Neural progenitor cell (in vitro differentiated cells): Measurements from ENCODE around the gene RACGAP1. TPM values are rescaled to one million over a fixed set of nuclear protein-coding genes. Genes with fewer than 3 reads are reported as not detected.

Source experiments
- DNase-seq: peaks from one replicate; pipeline ENCODE4 v3.0.0-alpha.2; 2016; ENCODE audit warnings: low spot score
- H2AFZ ChIP-seq: fragments of 200-600 bp; sonication (generic); replicated peaks from 2 replicates; pipeline ENCODE4 v1.6.1; 2016; ENCODE audit warnings: antibody characterized with exemption
- H3F3A ChIP-seq: fragments of 200-600 bp; sonication (generic); 2 replicates; pipeline ENCODE4 v1.6.1; 2016; ENCODE audit warnings: antibody characterized with exemption, low read depth
- H3K27ac ChIP-seq: fragments of 200-600 bp; sonication (generic); 2 replicates; pipeline ENCODE4 v1.5.1; 2016; ENCODE audit warnings: mild to moderate bottlenecking
- H3K27me3 ChIP-seq: fragments of 200-600 bp; sonication (generic); 2 replicates; pipeline ENCODE4 v1.6.1; 2016; ENCODE audit warnings: mild to moderate bottlenecking, moderate library complexity
- H3K36me3 ChIP-seq: fragments of 200-600 bp; sonication (generic); 2 replicates; pipeline ENCODE4 v1.5.1; 2016
- H3K4me1 ChIP-seq: fragments of 200-600 bp; sonication (generic); 2 replicates; pipeline ENCODE4 v1.6.1; 2016; ENCODE audit warnings: mixed run types
- H3K4me2 ChIP-seq: fragments of 200-600 bp; sonication (generic); 2 replicates; pipeline ENCODE4 v1.6.1; 2016
- H3K4me3 ChIP-seq: fragments of 200-600 bp; sonication (generic); 2 replicates; pipeline ENCODE4 v1.5.1; 2016
- H3K79me2 ChIP-seq: fragments of 200-600 bp; sonication (generic); 2 replicates; pipeline ENCODE4 v1.6.1; 2016; ENCODE audit warnings: low read depth
- H3K9ac ChIP-seq: fragments of 200-600 bp; sonication (generic); 2 replicates; pipeline ENCODE4 v1.6.1; 2016
- H3K9me3 ChIP-seq: fragments of 200-600 bp; sonication (generic); 2 replicates; pipeline ENCODE4 v1.5.1; 2016; ENCODE audit warnings: low read depth
- H4K20me1 ChIP-seq: fragments of 200-600 bp; sonication (generic); 2 replicates; pipeline ENCODE4 v1.6.1; 2016; ENCODE audit warnings: low read depth
- H3K27ac Mint-ChIP-seq: 3 replicates; pipeline ENCODE4 v1.8.0; 2021; ENCODE audit warnings: mixed read lengths
- H3K27me3 Mint-ChIP-seq: 2 replicates; pipeline ENCODE4 v1.8.0; 2022; ENCODE audit warnings: low read depth, mild to moderate bottlenecking, inconsistent platforms, moderate library complexity, mixed read lengths; ENCODE audit not compliant: insufficient read depth
- H3K36me3 Mint-ChIP-seq: 3 replicates; pipeline ENCODE4 v1.8.0; 2021; ENCODE audit warnings: mixed read lengths
- H3K4me1 Mint-ChIP-seq: 3 replicates; pipeline ENCODE4 v1.8.0; 2021; ENCODE audit warnings: mixed read lengths
- H3K4me3 Mint-ChIP-seq: 3 replicates; pipeline ENCODE4 v1.8.0; 2021; ENCODE audit warnings: mild to moderate bottlenecking, moderate library complexity, mixed read lengths
- H3K9me3 Mint-ChIP-seq: 3 replicates; pipeline ENCODE4 v1.8.0; 2020; ENCODE audit warnings: mixed read lengths
- EZH2 ChIP-seq: fragments of 200-600 bp; sonication (generic); IDR thresholded peaks from 2 replicates; pipeline ENCODE4 v1.6.1; 2017; ENCODE audit warnings: antibody characterized with exemption, mild to moderate bottlenecking, moderate library complexity
- EZH2phosphoT487 ChIP-seq: fragments of 200-600 bp; sonication (generic); IDR thresholded peaks from 2 replicates; pipeline ENCODE4 v1.6.1; 2017; ENCODE audit warnings: antibody characterized with exemption
- total RNA-seq: library from RNA; depleted of rRNA; stranded (reverse); fragments of >200 nt; gene quantifications from 2 replicates; pipeline ENCODE4 v1.2.3, GENCODE V29; 2015; ENCODE audit warnings: low replicate concordance
- TF ChIP-seq, protein P1 (sequence below): fragments of 200-600 bp; sonication (generic); IDR thresholded peaks from 2 replicates; pipeline ENCODE4 v1.5.1; 2017; ENCODE audit warnings: antibody characterized with exemption, mild to moderate bottlenecking

The RACGAP1 gene
- total RNA-seq, 1 donor from 2014 or later: 149 TPM

DNA sequence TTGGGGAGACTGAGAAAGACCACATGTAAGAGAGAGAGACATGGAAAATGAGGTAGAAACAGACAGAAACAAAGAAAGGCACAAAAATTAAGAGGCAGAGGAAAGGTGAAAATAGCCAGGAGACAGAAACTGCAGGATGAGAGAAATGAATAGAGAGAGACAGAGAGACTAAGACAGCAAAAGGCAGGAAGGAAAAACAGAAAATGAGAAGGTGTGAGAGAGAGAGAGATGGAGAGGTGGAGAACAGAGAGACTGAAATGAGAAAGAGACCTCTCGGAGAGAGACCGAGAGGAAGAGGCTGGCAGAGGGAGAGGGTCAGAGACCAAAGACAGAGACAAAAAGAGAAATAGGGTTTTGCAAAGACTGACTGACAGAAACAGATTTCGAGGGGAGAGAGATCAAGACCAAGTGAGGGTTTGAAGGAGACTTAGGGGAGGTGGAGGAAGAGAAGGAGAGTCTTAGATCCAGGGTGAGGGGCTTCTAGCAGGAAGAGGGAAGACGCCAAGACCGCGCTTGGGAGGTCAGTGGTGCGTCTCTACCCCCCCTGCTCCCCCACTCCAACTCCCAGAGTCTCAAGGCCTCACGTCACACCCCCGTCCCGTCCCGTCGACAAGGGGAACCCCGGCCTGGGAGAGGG lies 64.7 kb downstream of the RACGAP1 start:
- H3K27me3 Mint-ChIP-seq: peaks cover 30% of the 10 kb centered on the region
- Histone ChIP-seq H3K4me2 (peak overlapping the region; percentile 77), H3K4me1 (peaks cover 37% of the 10 kb centered on the region), H3K9ac (no peak overlapping the region), H3K27me3 (peaks cover 92% of the 10 kb centered on the region), H2AFZ (peak overlapping the region; percentile 78), H3K27ac (no peak overlapping the region), H3F3A (peaks cover 19% of the 10 kb centered on the region), H3K4me3 (peak overlapping the region; percentile 41), H3K9me3 (no peaks in the 10 kb centered on the region), H3K36me3 (no peaks in the 10 kb centered on the region), H3K79me2 (no peaks in the 10 kb centered on the region), H4K20me1 (peaks cover 23% of the 10 kb centered on the region)
- H3K4me3 Mint-ChIP-seq: peak overlapping the region; percentile 44
- H3K36me3 Mint-ChIP-seq: no peaks in the 10 kb centered on the region
- no peak overlapping the region for H3K27ac Mint-ChIP-seq
- no peaks in the 10 kb centered on the region for H3K9me3 Mint-ChIP-seq
- H3K4me1 Mint-ChIP-seq: peaks cover 39% of the 10 kb centered on the region
- DNase-seq: no peak
- TF ChIP-seq, protein P1, sequence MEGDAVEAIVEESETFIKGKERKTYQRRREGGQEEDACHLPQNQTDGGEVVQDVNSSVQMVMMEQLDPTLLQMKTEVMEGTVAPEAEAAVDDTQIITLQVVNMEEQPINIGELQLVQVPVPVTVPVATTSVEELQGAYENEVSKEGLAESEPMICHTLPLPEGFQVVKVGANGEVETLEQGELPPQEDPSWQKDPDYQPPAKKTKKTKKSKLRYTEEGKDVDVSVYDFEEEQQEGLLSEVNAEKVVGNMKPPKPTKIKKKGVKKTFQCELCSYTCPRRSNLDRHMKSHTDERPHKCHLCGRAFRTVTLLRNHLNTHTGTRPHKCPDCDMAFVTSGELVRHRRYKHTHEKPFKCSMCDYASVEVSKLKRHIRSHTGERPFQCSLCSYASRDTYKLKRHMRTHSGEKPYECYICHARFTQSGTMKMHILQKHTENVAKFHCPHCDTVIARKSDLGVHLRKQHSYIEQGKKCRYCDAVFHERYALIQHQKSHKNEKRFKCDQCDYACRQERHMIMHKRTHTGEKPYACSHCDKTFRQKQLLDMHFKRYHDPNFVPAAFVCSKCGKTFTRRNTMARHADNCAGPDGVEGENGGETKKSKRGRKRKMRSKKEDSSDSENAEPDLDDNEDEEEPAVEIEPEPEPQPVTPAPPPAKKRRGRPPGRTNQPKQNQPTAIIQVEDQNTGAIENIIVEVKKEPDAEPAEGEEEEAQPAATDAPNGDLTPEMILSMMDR: no peak
- peak; percentile 75 for TF ChIP-seq EZH2

GRCh38 chr12:49959685-49960473 lies 65.4 kb downstream of the RACGAP1 start:
- no peaks in the 10 kb centered on the region for H3K36me3 Mint-ChIP-seq
- Histone ChIP-seq H3K27me3 (peaks cover 94% of the 10 kb centered on the region), H3K9me3 (no peaks in the 10 kb centered on the region), H3K36me3 (no peaks in the 10 kb centered on the region), H3K9ac (no peak overlapping the region), H3K79me2 (no peaks in the 10 kb centered on the region), H3K4me3 (peak overlapping the region; percentile 15), H3K4me1 (peaks cover 37% of the 10 kb centered on the region), H3K4me2 (peak overlapping the region; percentile 58), H2AFZ (no peak overlapping the region), H4K20me1 (peaks cover 23% of the 10 kb centered on the region), H3F3A (peaks cover 19% of the 10 kb centered on the region), H3K27ac (no peak overlapping the region)
- H3K4me3 Mint-ChIP-seq: peak overlapping the region; percentile 48
- H3K27ac Mint-ChIP-seq: no peak overlapping the region
- peak; percentile 90 for DNase-seq
- no peaks in the 10 kb centered on the region for H3K9me3 Mint-ChIP-seq
- TF ChIP-seq, protein P1: no peak
- TF ChIP-seq EZH2 (no peak), EZH2phosphoT487 (no peak)
- H3K27me3 Mint-ChIP-seq: peaks cover 28% of the 10 kb centered on the region
- peaks cover 37% of the 10 kb centered on the region for H3K4me1 Mint-ChIP-seq

- Histone ChIP-seq H2AFZ (no peak overlapping the region), H3K27me3 (peaks cover 78% of the 10 kb centered on the region), H3K9ac (no peak overlapping the region), H3K4me1 (peaks cover 31% of the 10 kb centered on the region), H3K27ac (no peak overlapping the region), H3K9me3 (no peaks in the 10 kb centered on the region), H4K20me1 (peaks cover 17% of the 10 kb centered on the region), H3K4me2 (no peak overlapping the region), H3F3A (peaks cover 15% of the 10 kb centered on the region), H3K4me3 (no peak overlapping the region), H3K36me3 (no peaks in the 10 kb centered on the region), H3K79me2 (no peaks in the 10 kb centered on the region)
- Mint-ChIP-seq H3K4me3 (no peak overlapping the region), H3K4me1 (peaks cover 25% of the 10 kb centered on the region), H3K27me3 (peaks cover 31% of the 10 kb centered on the region), H3K36me3 (no peaks in the 10 kb centered on the region), H3K9me3 (no peaks in the 10 kb centered on the region), H3K27ac (no peak overlapping the region)
- DNase-seq: no peak
- TF ChIP-seq EZH2: no peak
- TF ChIP-seq, protein P1: no peak
- TF ChIP-seq EZH2phosphoT487: no peak
Observed at GRCh38 chr12:49957570-49957967, 67.7 kb downstream of the RACGAP1 start.
